GM18951 (cell line): ENCODE results near the gene EIF5A2.
"Not testable (repeated sequence)": the region's sequence is repeated elsewhere in the genome, so short reads cannot be mapped to it uniquely, and the experiment has no call there.

Experiments used
- POLR2A ChIP-seq: IDR thresholded peaks from 4 replicates; pipeline ENCODE4 v1.6.1; 2011; ENCODE audit warnings: mild to moderate bottlenecking; ENCODE audit not compliant: insufficient read length, insufficient read depth; ENCODE audit errors: extremely low read depth
- in situ Hi-C: fragments of 300-500 bp; cut with MboI; formaldehyde crosslinking; loops from one replicate; pipeline ENCODE4 v1.12.0; 2022; ENCODE audit warnings: low sequenced_read_pairs, mixed read lengths, inconsistent platforms; ENCODE audit not compliant: unreplicated experiment

EIF5A2 gene

GRCh38 chr3:170909129-170909903 lies 879 bp upstream of the EIF5A2 start:
- in situ Hi-C loops = no loop called here
- TF ChIP-seq POLR2A = no peak

GRCh38 chr3:170907637-170908234 lies 701 bp downstream of the EIF5A2 start:
- in situ Hi-C loops = no loop called here
- TF ChIP-seq POLR2A = no peak

GRCh38 chr3:170905862-170906261 lies 2.6 kb downstream of the EIF5A2 start:
- in situ Hi-C loops = no loop called here
- TF ChIP-seq POLR2A = no peak

GRCh38 chr3:170903123-170903522 lies 5.3 kb downstream of the EIF5A2 start:
- TF ChIP-seq POLR2A = no peak
- in situ Hi-C loops = no loop called here

GRCh38 chr3:170899455-170899854 lies 9.0 kb downstream of the EIF5A2 start:
- in situ Hi-C loops = no loop called here
- no peak for TF ChIP-seq POLR2A

- TF ChIP-seq POLR2A = no peak
- in situ Hi-C loops = no loop called here
These were observed 10.5 kb downstream of the EIF5A2 start for GRCh38 chr3:170897978-170898377.

- in situ Hi-C loops = not testable (repeated sequence)
These were observed 11.2 kb downstream of the EIF5A2 start for GRCh38 chr3:170897199-170897598.

- no peak for TF ChIP-seq POLR2A
- in situ Hi-C loops = no loop called here
These were observed 11.7 kb downstream of the EIF5A2 start for GRCh38 chr3:170896781-170897180.

GRCh38 chr3:170896333-170896732 lies 12.1 kb downstream of the EIF5A2 start:
- in situ Hi-C loops = not testable (repeated sequence)

- no peak for TF ChIP-seq POLR2A
- in situ Hi-C loops = no loop called here
These were observed 14.5 kb downstream of the EIF5A2 start for GRCh38 chr3:170893895-170894294.

GRCh38 chr3:170889630-170890029 lies 18.8 kb downstream of the EIF5A2 start:
- no peak for TF ChIP-seq POLR2A
- in situ Hi-C loops = no loop called here

- in situ Hi-C loops = no loop called here
- TF ChIP-seq POLR2A = no peak
These were observed 19.3 kb downstream of the EIF5A2 start for GRCh38 chr3:170889132-170889531.

GRCh38 chr3:170884109-170884930 lies 24.1 kb downstream of the EIF5A2 start:
- in situ Hi-C loops = not testable (repeated sequence)

GRCh38 chr3:170878688-170879087 lies 29.7 kb downstream of the EIF5A2 start:
- in situ Hi-C loops = not testable (repeated sequence)

GRCh38 chr3:170877311-170877710 lies 31.1 kb downstream of the EIF5A2 start:
- in situ Hi-C loops = not testable (repeated sequence)
